Ovary (tissue), 9 donors: ENCODE results near the gene NYAP1. TPM values are rescaled to one million over a fixed set of nuclear protein-coding genes. Genes with fewer than 3 reads are reported as not detected.

Experiments used
- polyA plus RNA-seq, 2 donors: library from polyadenylated mRNA; stranded (reverse); fragments of 200-250 nt in 1 of 2; fragments of 350-450 nt in 1 of 2; fragmentation: Illumina TruSeq in 1 of 2; extraction: RNeasy Lipid Tissue Mini Kit (QIAGEN cat#74804) in 1 of 2; gene quantifications; one replicate each; pipeline ENCODE4 v1.2.3, GENCODE V29; 2013 to 2014
- small RNA-seq: library from RNA; depleted of rRNA; stranded (forward); fragments of <200 nt; gene quantifications from one replicate; pipeline ENCODE3, GENCODE V24; 2016
- total RNA-seq, 7 donors: library from RNA; depleted of rRNA in 2 of 7; stranded (reverse); fragments of >200 nt in 2 of 7; fragmentation: NEBNext Ultra II Directional in 3 of 7; extraction: Animal tissue kit (Norgen Biotek cat#: 25700) in 3 of 7; gene quantifications; one replicate each; pipeline versions ENCODE4 v1.1.0 to v1.2.4, GENCODE V29; 2016 to 2023
- donor health status: DM: no; HTN: no; CAD: no; lungs with moderate emphysema.
- donor health status: DM: no; HTN: no; CAD: no.
- donor health status: Bipolar disorder and iron deficiency.
- donor health status: DM: yes; HTN: yes; CAD: no.
- donor health status: DM: no; HTN: no; CAD: no.
- donor health status: DM: yes; HTN: yes; CAD: no.

NYAP1 gene
- total and polyA plus RNA-seq, 9 donors: 0.28 to 10.1 (median 6.8) TPM

Small RNA genes within 50 kb of the gene (small RNA-seq; reads per million reads assigned to genes)
- not detected for gene RN7SL416P

Other genes with a start within 250 kb of the NYAP1 start
- not detected for gene SPDYE3, start 176.2 kb upstream of the NYAP1 start, total RNA-seq
- under 1 TPM in 1 of 2 donors, not detected in 1; 0.12 TPM for gene SPDYE3, start 176.2 kb upstream of the NYAP1 start, polyA plus RNA-seq
- 10 to 100 TPM; 29.0 to 55.9 (median 41.1) TPM for gene PILRB, start 125.8 kb upstream of the NYAP1 start, total RNA-seq
- 10 to 100 TPM; 17.2 to 50.2 TPM for gene PILRB, start 125.8 kb upstream of the NYAP1 start, polyA plus RNA-seq
- gene PILRA, start 110.4 kb upstream of the NYAP1 start, total RNA-seq: 10 to 100 TPM in 1 of 7 donors, 1 to 10 TPM in 6; 1.5 to 25.9 (median 4.1) TPM
- 1 to 10 TPM; 4.8 to 9.0 TPM for gene PILRA, start 110.4 kb upstream of the NYAP1 start, polyA plus RNA-seq
- 1 to 10 TPM; 2.6 to 6.5 (median 5.0) TPM for gene ZCWPW1, start 55.2 kb upstream of the NYAP1 start, total RNA-seq
- gene ZCWPW1, start 55.2 kb upstream of the NYAP1 start, polyA plus RNA-seq: 1 to 10 TPM; 8.2 to 9.3 TPM
- gene MEPCE, start 54.1 kb upstream of the NYAP1 start, total RNA-seq: 10 to 100 TPM; 29.4 to 60.6 (median 44.7) TPM
- 10 to 100 TPM; 30.0 to 48.9 TPM for gene MEPCE, start 54.1 kb upstream of the NYAP1 start, polyA plus RNA-seq
- gene PPP1R35, start 47.4 kb upstream of the NYAP1 start, total RNA-seq: 10 to 100 TPM; 31.8 to 48.5 (median 39.1) TPM
- gene PPP1R35, start 47.4 kb upstream of the NYAP1 start, polyA plus RNA-seq: 10 to 100 TPM in 1 of 2 donors, 1 to 10 TPM in 1; 2.7 to 39.8 TPM
- gene SPACDR, start 19.7 kb upstream of the NYAP1 start, total RNA-seq: 1 to 10 TPM in 2 of 7 donors, under 1 TPM in 4, not detected in 1; 0.45 to 3.0 (median 0.87) TPM
- under 1 TPM; 0.25 to 0.71 TPM for gene SPACDR, start 19.7 kb upstream of the NYAP1 start, polyA plus RNA-seq
- gene TSC22D4, start 4.7 kb upstream of the NYAP1 start, total RNA-seq: 10 to 100 TPM; 19.8 to 57.3 (median 47.5) TPM
- gene TSC22D4, start 4.7 kb upstream of the NYAP1 start, polyA plus RNA-seq: 10 to 100 TPM in 1 of 2 donors, 1 to 10 TPM in 1; 6.5 to 40.4 TPM
- gene AGFG2, start 55.3 kb downstream of the NYAP1 start, total RNA-seq: 100 to 1,000 TPM in 1 of 7 donors, 10 to 100 TPM in 6; 44.7 to 115 (median 61.5) TPM
- 10 to 100 TPM; 10.0 to 55.9 TPM for gene AGFG2, start 55.3 kb downstream of the NYAP1 start, polyA plus RNA-seq
- gene SAP25, start 90.0 kb downstream of the NYAP1 start, total RNA-seq: 10 to 100 TPM in 2 of 7 donors, 1 to 10 TPM in 5; 3.2 to 10.1 (median 7.2) TPM
- 1 to 10 TPM in 1 of 2 donors, not detected in 1; 4.0 TPM for gene SAP25, start 90.0 kb downstream of the NYAP1 start, polyA plus RNA-seq
- 100 to 1,000 TPM in 3 of 7 donors, 10 to 100 TPM in 4; 65.2 to 133 (median 90.6) TPM for gene LRCH4, start 102.2 kb downstream of the NYAP1 start, total RNA-seq
- 10 to 100 TPM in 1 of 2 donors, 1 to 10 TPM in 1; 3.5 to 50.3 TPM for gene LRCH4, start 102.2 kb downstream of the NYAP1 start, polyA plus RNA-seq
- 1 to 10 TPM in 3 of 7 donors, under 1 TPM in 4; 0.34 to 2.2 (median 0.84) TPM for gene FBXO24, start 102.4 kb downstream of the NYAP1 start, total RNA-seq
- gene FBXO24, start 102.4 kb downstream of the NYAP1 start, polyA plus RNA-seq: under 1 TPM; 0.33 to 0.63 TPM
- 100 to 1,000 TPM in 3 of 7 donors, 10 to 100 TPM in 4; 24.3 to 185 (median 67.5) TPM for gene PCOLCE, start 118.4 kb downstream of the NYAP1 start, total RNA-seq
- gene PCOLCE, start 118.4 kb downstream of the NYAP1 start, polyA plus RNA-seq: 10 to 100 TPM; 42.4 to 56.2 TPM
- 10 to 100 TPM in 6 of 7 donors, 1 to 10 TPM in 1; 9.4 to 27.7 (median 24.7) TPM for gene MOSPD3, start 128.6 kb downstream of the NYAP1 start, total RNA-seq
- gene MOSPD3, start 128.6 kb downstream of the NYAP1 start, polyA plus RNA-seq: 10 to 100 TPM in 1 of 2 donors, 1 to 10 TPM in 1; 9.2 to 24.4 TPM
- gene TFR2, start 157.6 kb downstream of the NYAP1 start, total RNA-seq: under 1 TPM in 4 of 7 donors, not detected in 3; 0.12 to 0.79 (median 0.26) TPM
- gene TFR2, start 157.6 kb downstream of the NYAP1 start, polyA plus RNA-seq: under 1 TPM; 0.06 to 0.13 TPM
- gene ACTL6B, start 172.5 kb downstream of the NYAP1 start, total RNA-seq: not detected
- gene ACTL6B, start 172.5 kb downstream of the NYAP1 start, polyA plus RNA-seq: not detected
- gene GNB2, start 189.8 kb downstream of the NYAP1 start, total RNA-seq: 100 to 1,000 TPM; 109 to 281 (median 216) TPM
- gene GNB2, start 189.8 kb downstream of the NYAP1 start, polyA plus RNA-seq: 100 to 1,000 TPM in 1 of 2 donors, 10 to 100 TPM in 1; 18.9 to 187 TPM
- 10 to 100 TPM; 23.1 to 93.0 (median 63.2) TPM for gene GIGYF1, start 210.3 kb downstream of the NYAP1 start, total RNA-seq
- 10 to 100 TPM in 1 of 2 donors, 1 to 10 TPM in 1; 7.0 to 45.1 TPM for gene GIGYF1, start 210.3 kb downstream of the NYAP1 start, polyA plus RNA-seq
- 10 to 100 TPM; 13.8 to 29.2 (median 22.2) TPM for gene POP7, start 222.2 kb downstream of the NYAP1 start, total RNA-seq
- 10 to 100 TPM; 11.1 to 26.5 TPM for gene POP7, start 222.2 kb downstream of the NYAP1 start, polyA plus RNA-seq
- gene EPO, start 236.5 kb downstream of the NYAP1 start, total RNA-seq: under 1 TPM in 2 of 7 donors, not detected in 5; 0.20 to 0.25 TPM
- under 1 TPM in 1 of 2 donors, not detected in 1; 0.05 TPM for gene EPO, start 236.5 kb downstream of the NYAP1 start, polyA plus RNA-seq
- not detected for gene ZAN, start 249.7 kb downstream of the NYAP1 start, total RNA-seq
- not detected for gene ZAN, start 249.7 kb downstream of the NYAP1 start, polyA plus RNA-seq